Colonic mucosa (tissue), 4 donors: Measurements from ENCODE around the gene TMF1. TPM values are rescaled to one million over a fixed set of nuclear protein-coding genes. Genes with fewer than 3 reads are reported as not detected.

Experiments
- DNase-seq: peaks from one replicate; pipeline ENCODE4 v3.0.0-alpha.2; 2020
- H3K27ac ChIP-seq: fragments of 200-600 bp; one replicate; pipeline ENCODE4 v1.8.0; 2021
- H3K27me3 ChIP-seq: fragments of 200-600 bp; one replicate; pipeline ENCODE4 v1.8.0; 2021
- H3K36me3 ChIP-seq: fragments of 200-600 bp; one replicate; pipeline ENCODE4 v1.8.0; 2021
- H3K4me1 ChIP-seq: fragments of 200-600 bp; one replicate; pipeline ENCODE4 v1.8.0; 2021; ENCODE audit warnings: mild to moderate bottlenecking
- H3K4me3 ChIP-seq: fragments of 200-600 bp; one replicate; pipeline ENCODE4 v1.8.0; 2021
- H3K9ac ChIP-seq, 2 donors: one replicate each; pipeline ENCODE4 v1.7.0; 2013; ENCODE audit warnings: control low read depth in 2 of 2, low read depth in 2 of 2, low read length in 2 of 2
- H3K9me3 ChIP-seq: fragments of 200-600 bp; one replicate; pipeline ENCODE4 v1.8.0; 2021
- intact Hi-C: fragments of 100-400 bp; cut with DNase I; formaldehyde crosslinking; loops from one replicate; pipeline ENCODE4 v1.14.1; 2022
- total RNA-seq, 2 donors: library from RNA; stranded (reverse); fragmentation: NEBNext Ultra II Directional in 1 of 2; extraction: Animal tissue kit (Norgen Biotek cat#: 25700) in 1 of 2; gene quantifications; one replicate each; pipeline ENCODE4 v1.2.1, GENCODE V29; 2021
- TF ChIP-seq, protein P1 (sequence below): fragments of 200-600 bp; IDR thresholded peaks from one replicate; pipeline ENCODE4 v1.8.0; 2022; ENCODE audit warnings: antibody characterized with exemption, mild to moderate bottlenecking
- donor health status: healthy.
- donor health status: DM: no; HTN: no; CAD: no.
- donor health status: DM: no; HTN: no; CAD: no.

The TMF1 gene
- total RNA-seq, 2 donors from 2014 or later, result 39.0 to 60.2 TPM

DNA sequence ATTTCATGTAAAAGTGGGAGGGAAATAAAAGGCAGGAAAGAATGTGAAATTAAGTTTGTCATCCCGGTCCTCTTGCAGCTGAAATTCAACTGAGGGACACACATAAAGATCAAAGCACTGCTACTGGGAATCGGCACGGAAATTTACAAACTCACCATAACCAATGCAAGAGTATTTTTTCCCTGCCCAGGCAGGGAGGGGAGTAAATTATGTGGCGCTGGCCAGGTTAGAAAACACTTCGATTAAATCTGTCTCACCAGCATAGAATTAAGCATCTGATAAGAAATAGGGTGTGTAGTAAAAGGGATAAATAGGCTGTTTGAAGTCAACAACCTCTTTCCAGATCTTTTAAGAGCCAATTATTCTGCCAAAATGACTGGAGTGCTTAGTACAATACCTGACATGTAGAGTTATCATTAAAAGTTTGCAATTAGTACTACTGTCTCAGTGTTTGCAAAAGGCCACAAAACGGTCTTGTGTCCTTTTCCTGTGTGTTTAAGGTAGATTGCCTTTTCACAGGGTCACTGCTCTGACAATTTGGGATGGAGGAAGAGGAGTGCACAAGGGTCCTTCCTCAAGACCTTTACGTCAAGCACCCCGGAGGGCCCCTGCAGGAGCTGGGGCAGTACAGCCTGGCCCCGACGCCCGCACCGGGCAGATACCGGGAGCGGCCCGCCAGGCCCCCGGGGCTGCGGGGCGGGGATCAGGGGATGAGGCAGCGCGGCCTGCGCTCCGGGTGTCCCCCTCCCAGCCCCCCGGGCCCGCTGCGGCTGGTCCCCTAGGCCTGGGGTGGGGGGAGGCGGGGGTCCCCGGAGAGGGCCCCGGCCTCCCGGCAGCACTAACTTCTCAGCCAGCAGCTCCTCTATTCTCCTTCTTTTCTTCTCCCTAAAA lies 27.4 kb upstream of the TMF1 start:
- peak overlapping the region; percentile 65 to 66 for H3K9ac ChIP-seq
- TF ChIP-seq, protein P1, sequence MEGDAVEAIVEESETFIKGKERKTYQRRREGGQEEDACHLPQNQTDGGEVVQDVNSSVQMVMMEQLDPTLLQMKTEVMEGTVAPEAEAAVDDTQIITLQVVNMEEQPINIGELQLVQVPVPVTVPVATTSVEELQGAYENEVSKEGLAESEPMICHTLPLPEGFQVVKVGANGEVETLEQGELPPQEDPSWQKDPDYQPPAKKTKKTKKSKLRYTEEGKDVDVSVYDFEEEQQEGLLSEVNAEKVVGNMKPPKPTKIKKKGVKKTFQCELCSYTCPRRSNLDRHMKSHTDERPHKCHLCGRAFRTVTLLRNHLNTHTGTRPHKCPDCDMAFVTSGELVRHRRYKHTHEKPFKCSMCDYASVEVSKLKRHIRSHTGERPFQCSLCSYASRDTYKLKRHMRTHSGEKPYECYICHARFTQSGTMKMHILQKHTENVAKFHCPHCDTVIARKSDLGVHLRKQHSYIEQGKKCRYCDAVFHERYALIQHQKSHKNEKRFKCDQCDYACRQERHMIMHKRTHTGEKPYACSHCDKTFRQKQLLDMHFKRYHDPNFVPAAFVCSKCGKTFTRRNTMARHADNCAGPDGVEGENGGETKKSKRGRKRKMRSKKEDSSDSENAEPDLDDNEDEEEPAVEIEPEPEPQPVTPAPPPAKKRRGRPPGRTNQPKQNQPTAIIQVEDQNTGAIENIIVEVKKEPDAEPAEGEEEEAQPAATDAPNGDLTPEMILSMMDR, result no peak
- H3K27ac ChIP-seq, result peak overlapping the region; percentile 68
- H3K36me3 ChIP-seq, result no peaks in the 10 kb centered on the region
- no peaks in the 10 kb centered on the region for H3K9me3 ChIP-seq
- peak overlapping the region; percentile 83 for H3K4me3 ChIP-seq
- H3K27me3 ChIP-seq, result no peaks in the 10 kb centered on the region
- intact Hi-C loops, result no loop called here
- DNase-seq, result no peak
- peaks cover 18% of the 10 kb centered on the region for H3K4me1 ChIP-seq

DNA sequence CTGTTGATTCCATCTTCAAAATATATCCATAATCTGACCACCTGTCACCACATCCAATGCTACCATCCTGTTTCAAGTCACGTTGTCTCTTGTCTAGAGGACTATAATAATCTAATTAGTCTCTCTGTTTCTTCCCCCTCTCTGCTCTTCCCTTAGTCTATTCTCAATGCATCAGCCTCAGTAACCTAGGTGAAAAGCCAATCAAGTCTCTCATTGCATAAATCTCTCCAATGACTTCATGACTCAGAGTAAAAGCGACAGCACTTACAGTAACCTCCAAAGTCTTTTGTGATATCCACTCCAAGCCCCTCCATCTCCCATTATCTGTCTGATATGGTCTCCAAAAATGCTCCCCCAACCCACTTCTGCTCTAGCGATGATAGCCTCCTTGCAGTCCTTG lies 20.8 kb upstream of the TMF1 start:
- Histone ChIP-seq H3K9me3 (no peaks in the 10 kb centered on the region), H3K36me3 (no peaks in the 10 kb centered on the region), H3K9ac (no peak overlapping the region), H3K4me1 (no peaks in the 10 kb centered on the region), H3K27ac (no peak overlapping the region), H3K27me3 (no peaks in the 10 kb centered on the region), H3K4me3 (no peak overlapping the region)
- TF ChIP-seq, protein P1, result no peak
- intact Hi-C loops, result no loop called here
- no peak for DNase-seq

DNA sequence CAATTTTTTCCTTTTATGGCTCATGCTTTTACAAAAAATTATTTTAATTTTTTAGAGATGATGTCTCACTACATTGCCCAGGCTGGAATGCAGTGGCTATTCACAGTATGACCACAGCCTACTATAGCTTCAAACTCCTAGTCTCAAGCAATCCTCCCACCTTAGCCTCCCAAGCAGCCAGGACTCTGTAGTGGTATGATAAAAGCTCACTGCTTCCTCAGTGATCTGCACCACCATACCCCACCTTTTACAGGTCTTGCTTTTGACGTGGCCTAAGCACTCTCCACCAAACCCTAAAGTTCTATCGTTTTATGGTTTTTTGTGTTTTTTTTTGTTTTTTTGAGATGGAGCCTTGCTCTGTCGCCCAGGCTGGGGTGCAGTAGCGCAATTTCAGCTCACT lies 14.0 kb upstream of the TMF1 start:
- Histone ChIP-seq H3K9me3 (no peaks in the 10 kb centered on the region), H3K36me3 (no peaks in the 10 kb centered on the region), H3K27ac (no peak overlapping the region), H3K9ac (no peak overlapping the region), H3K27me3 (no peaks in the 10 kb centered on the region), H3K4me1 (no peaks in the 10 kb centered on the region), H3K4me3 (no peak overlapping the region)
- no peak for DNase-seq
- intact Hi-C loops, result no loop called here
- TF ChIP-seq, protein P1, result no peak

DNA sequence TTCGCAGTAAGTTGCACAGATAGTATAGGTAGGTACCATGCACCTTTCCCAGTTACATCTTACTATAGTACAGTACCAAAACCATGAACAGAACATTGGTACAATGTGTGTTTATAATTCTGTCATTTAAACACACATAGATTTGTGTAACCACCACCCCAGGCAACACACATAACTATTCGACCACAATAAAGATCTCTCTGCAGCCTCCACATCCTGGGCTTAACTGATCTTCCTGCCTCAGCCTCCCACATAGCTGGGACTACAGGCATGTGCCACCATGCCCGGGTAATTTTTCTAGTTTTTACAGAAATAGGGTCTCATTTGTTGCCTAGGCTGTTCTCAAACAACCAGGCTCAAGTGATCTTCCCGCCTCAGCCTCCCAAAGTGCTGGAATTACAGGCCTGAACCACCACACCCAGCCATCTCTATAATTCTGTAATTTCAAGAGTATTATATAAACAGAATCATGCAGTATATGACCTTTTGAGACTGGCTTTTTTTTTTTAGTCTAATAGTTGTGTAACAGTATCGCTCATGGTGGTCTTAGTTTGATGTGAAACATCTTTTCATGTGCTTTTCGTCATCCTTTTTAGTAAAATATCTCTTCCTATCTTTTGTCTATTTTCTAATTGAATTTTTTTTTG lies 13.3 kb upstream of the TMF1 start:
- H3K4me1 ChIP-seq, result no peaks in the 10 kb centered on the region
- H3K36me3 ChIP-seq, result no peaks in the 10 kb centered on the region
- no peaks in the 10 kb centered on the region for H3K9me3 ChIP-seq
- H3K4me3 ChIP-seq, result no peak overlapping the region
- intact Hi-C loops, result no loop called here
- H3K9ac ChIP-seq, result no peak overlapping the region
- H3K27ac ChIP-seq, result no peak overlapping the region
- TF ChIP-seq, protein P1, result no peak
- DNase-seq, result no peak
- no peaks in the 10 kb centered on the region for H3K27me3 ChIP-seq

DNA sequence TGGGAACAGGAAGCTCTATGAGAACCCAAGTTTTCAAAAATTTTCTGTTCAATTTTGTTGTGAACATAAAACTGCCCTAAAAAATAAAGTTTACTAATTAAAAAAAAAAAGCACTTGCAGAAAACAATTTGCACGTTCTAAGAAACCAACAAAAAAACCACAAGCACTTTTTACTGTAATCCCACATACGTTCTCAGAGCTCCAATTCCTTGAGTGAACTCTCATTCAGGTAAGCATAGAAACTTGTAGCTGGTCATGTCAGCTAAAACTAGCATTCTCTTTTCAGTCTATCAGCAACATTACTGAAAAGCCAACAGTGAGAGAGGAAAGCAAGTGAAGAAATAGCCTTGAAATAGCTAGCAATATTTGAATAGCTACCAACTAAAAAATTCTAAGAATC lies 11.5 kb upstream of the TMF1 start:
- no peak for DNase-seq
- Histone ChIP-seq H3K36me3 (no peaks in the 10 kb centered on the region), H3K4me1 (no peaks in the 10 kb centered on the region)

More for the DNA sequence above, 11.5 kb upstream of the TMF1 start:
- H3K9me3 ChIP-seq, result no peaks in the 10 kb centered on the region
- no peak overlapping the region for H3K4me3 ChIP-seq
- no peaks in the 10 kb centered on the region for H3K27me3 ChIP-seq
- no peak overlapping the region for H3K9ac ChIP-seq
- no peak overlapping the region for H3K27ac ChIP-seq
- intact Hi-C loops, result no loop called here
- TF ChIP-seq, protein P1, result no peak
